CD4-positive, alpha-beta T cell (primary cell): ENCODE measurements around the gene STXBP2. TPM values are rescaled to one million over a fixed set of nuclear protein-coding genes. Genes with fewer than 3 reads are reported as not detected.

ENCODE experiments used
- ATAC-seq: fragments of 200-7000 bp; cut with Tn5 transposase; one replicate; pipeline ENCODE4 v1.10.0; 2022; ENCODE audit warnings: mild to moderate bottlenecking; ENCODE audit not compliant: poor library complexity
- CTCF ChIA-PET: fragments of 350-600 bp; sonication (Branson Sonifier 250); formaldehyde crosslinking; loops from one replicate; lab custom pipeline; 2021; ENCODE audit warnings: antibody characterized with exemption, inconsistent platforms; lab: Charles Lee
- POLR2A ChIA-PET: fragments of 350-600 bp; sonication (Branson Sonifier 250); formaldehyde crosslinking; loops from one replicate; lab custom pipeline; 2021; ENCODE audit warnings: antibody characterized with exemption, inconsistent platforms; lab: Charles Lee
- DNase-seq, 14 experiments: peaks; one replicate each; pipeline ENCODE4 v3.0.0-alpha.2; 2013 to 2020; ENCODE audit warnings: mixed read lengths in 2 of 14
- H3K27ac ChIP-seq, 2 donors: one replicate each; pipeline versions ENCODE4 v1.5.1 to v1.7.0; 2013; ENCODE audit warnings: low read length in 2 of 2, low read depth in 1 of 2, mild to moderate bottlenecking in 1 of 2
- H3K27me3 ChIP-seq, 2 experiments: 1 replicate in 1 of 2; 2 replicates in 1 of 2; pipeline versions ENCODE4 v1.6.1 to v1.7.0; 2013; ENCODE audit warnings: low read length in 2 of 2, control low read depth in 1 of 2, mild to moderate bottlenecking in 1 of 2, moderate library complexity in 1 of 2; ENCODE audit not compliant: insufficient read depth in 2 of 2, control insufficient read depth in 1 of 2
- H3K36me3 ChIP-seq: one replicate; pipeline ENCODE4 v1.6.1; 2013; ENCODE audit warnings: low read length, control low read depth; ENCODE audit not compliant: insufficient read depth
- H3K4me1 ChIP-seq: one replicate; pipeline ENCODE4 v1.6.1; 2013; ENCODE audit warnings: low read length, control low read depth; ENCODE audit not compliant: insufficient read depth
- H3K4me3 ChIP-seq: one replicate; pipeline ENCODE4 v1.5.1; 2013; ENCODE audit warnings: mild to moderate bottlenecking, low read length, moderate library complexity
- H3K9me3 ChIP-seq, 2 experiments: 1 replicate in 1 of 2; 2 replicates in 1 of 2; pipeline versions ENCODE4 v1.6.1 to v1.7.0; 2013; ENCODE audit warnings: low read length in 2 of 2, mild to moderate bottlenecking in 2 of 2, control low read depth in 1 of 2, moderate library complexity in 1 of 2; ENCODE audit not compliant: control insufficient read depth in 1 of 2, insufficient read depth in 1 of 2
- H3K27ac Mint-ChIP-seq: one replicate; pipeline ENCODE4 v1.8.0; 2020; ENCODE audit warnings: mixed read lengths
- H3K27me3 Mint-ChIP-seq: one replicate; pipeline ENCODE4 v1.8.0; 2021; ENCODE audit warnings: mixed read lengths
- H3K36me3 Mint-ChIP-seq: one replicate; pipeline ENCODE4 v1.8.0; 2021; ENCODE audit warnings: low read depth, mixed read lengths
- H3K4me1 Mint-ChIP-seq: one replicate; pipeline ENCODE4 v1.8.0; 2021; ENCODE audit warnings: low read depth, mixed read lengths
- H3K4me3 Mint-ChIP-seq: one replicate; pipeline ENCODE4 v1.8.0; 2020; ENCODE audit warnings: mild to moderate bottlenecking, mixed read lengths
- H3K9me3 Mint-ChIP-seq: one replicate; pipeline ENCODE4 v1.8.0; 2020; ENCODE audit warnings: mixed read lengths
- intact Hi-C, 2 experiments: fragments of 100-400 bp; cut with DNase I in 1 of 2; cut with micrococcal nuclease in 1 of 2; formaldehyde crosslinking; loops; one replicate each; pipeline versions ENCODE4 v1.15.1 to v1.9.0; 2023 to 2025; cut with DNase I, micrococcal nuclease
- total RNA-seq, 174 experiments: library from RNA in 2 of 174; stranded (reverse) in 2 of 174; gene quantifications; one replicate each; pipeline ENCODE4 v1.2.3 and lab custom pipeline; 2021 to 2026
- TF ChIP-seq, protein P1 (sequence below): fragments of 200-600 bp; IDR thresholded peaks from one replicate; pipeline ENCODE4 v1.8.0; 2022; ENCODE audit warnings: antibody characterized with exemption, mild to moderate bottlenecking

The STXBP2 gene
- total RNA-seq, 2 experiments from 2014 or later = 234 to 241 TPM

GRCh38 chr19:7676376-7676775, 39.5 kb downstream of the STXBP2 start:
- TF ChIP-seq, protein P1, sequence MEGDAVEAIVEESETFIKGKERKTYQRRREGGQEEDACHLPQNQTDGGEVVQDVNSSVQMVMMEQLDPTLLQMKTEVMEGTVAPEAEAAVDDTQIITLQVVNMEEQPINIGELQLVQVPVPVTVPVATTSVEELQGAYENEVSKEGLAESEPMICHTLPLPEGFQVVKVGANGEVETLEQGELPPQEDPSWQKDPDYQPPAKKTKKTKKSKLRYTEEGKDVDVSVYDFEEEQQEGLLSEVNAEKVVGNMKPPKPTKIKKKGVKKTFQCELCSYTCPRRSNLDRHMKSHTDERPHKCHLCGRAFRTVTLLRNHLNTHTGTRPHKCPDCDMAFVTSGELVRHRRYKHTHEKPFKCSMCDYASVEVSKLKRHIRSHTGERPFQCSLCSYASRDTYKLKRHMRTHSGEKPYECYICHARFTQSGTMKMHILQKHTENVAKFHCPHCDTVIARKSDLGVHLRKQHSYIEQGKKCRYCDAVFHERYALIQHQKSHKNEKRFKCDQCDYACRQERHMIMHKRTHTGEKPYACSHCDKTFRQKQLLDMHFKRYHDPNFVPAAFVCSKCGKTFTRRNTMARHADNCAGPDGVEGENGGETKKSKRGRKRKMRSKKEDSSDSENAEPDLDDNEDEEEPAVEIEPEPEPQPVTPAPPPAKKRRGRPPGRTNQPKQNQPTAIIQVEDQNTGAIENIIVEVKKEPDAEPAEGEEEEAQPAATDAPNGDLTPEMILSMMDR = no peak
- ChIA-PET CTCF (no interaction called here), POLR2A (no interaction called here)
- Histone ChIP-seq H3K36me3 (no peaks in the 10 kb centered on the region), H3K4me1 (peaks cover 50% of the 10 kb centered on the region), H3K27ac (no peak overlapping the region), H3K9me3 (no peaks in the 10 kb centered on the region), H3K27me3 (peaks cover 16 to 19% of the 10 kb centered on the region in 2 experiments), H3K4me3 (no peak overlapping the region)
- Mint-ChIP-seq H3K4me3 (no peak overlapping the region), H3K4me1 (peaks cover 48% of the 10 kb centered on the region), H3K27me3 (peaks cover 61% of the 10 kb centered on the region), H3K27ac (no peak overlapping the region), H3K9me3 (no peaks in the 10 kb centered on the region), H3K36me3 (peaks cover 4% of the 10 kb centered on the region)
- no peak for ATAC-seq
- intact Hi-C loops = no loop called here
- DNase-seq = no peak

DNA sequence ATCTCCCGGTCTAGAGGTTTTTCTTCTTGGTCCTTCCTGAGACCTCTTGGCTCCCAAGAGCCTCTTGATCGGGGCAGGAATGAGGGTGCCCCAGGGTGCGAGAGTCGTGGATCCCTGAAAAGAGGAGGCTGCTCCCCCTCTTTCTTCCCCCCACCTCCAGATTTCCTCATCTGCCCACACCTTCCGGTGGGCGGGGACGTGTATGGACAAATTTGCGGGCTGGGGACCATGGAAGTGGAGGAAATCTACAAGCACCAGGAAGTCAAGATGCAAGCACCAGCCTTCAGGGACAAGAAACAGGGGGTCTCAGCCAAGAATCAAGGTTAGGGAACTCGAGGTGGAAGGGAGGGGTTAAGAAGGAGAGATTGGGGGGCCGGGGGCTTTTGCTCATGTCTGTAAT, 39.9 kb downstream of the STXBP2 start, which contains the start of gene MCEMP1:
MCEMP1 (plus strand) TSS at position 237 of the 400 bp plus-strand sequence; CDS start at position 268, 31 bp downstream.
- Mint-ChIP-seq H3K4me3 (peak within 1 kb of the TSS; percentile 16), H3K27me3 (peaks cover 57% of the 10 kb centered on the region), H3K4me1 (peaks cover 52% of the 10 kb centered on the region), H3K27ac (no peak within 1 kb of the TSS), H3K9me3 (no peaks in the 10 kb centered on the region), H3K36me3 (peaks cover 9% of the 10 kb centered on the region)
- ChIA-PET POLR2A (no interaction called here), CTCF (no interaction called here)
- ATAC-seq = no peak
- intact Hi-C loops = no loop called here
- TF ChIP-seq, protein P1 = no peak
- Histone ChIP-seq H3K27ac (no peak within 1 kb of the TSS), H3K9me3 (no peaks in the 10 kb centered on the region), H3K4me3 (no peak within 1 kb of the TSS), H3K4me1 (peaks cover 54% of the 10 kb centered on the region), H3K36me3 (no peaks in the 10 kb centered on the region), H3K27me3 (peaks cover 16 to 17% of the 10 kb centered on the region in 2 experiments)
- no peak for DNase-seq

DNA sequence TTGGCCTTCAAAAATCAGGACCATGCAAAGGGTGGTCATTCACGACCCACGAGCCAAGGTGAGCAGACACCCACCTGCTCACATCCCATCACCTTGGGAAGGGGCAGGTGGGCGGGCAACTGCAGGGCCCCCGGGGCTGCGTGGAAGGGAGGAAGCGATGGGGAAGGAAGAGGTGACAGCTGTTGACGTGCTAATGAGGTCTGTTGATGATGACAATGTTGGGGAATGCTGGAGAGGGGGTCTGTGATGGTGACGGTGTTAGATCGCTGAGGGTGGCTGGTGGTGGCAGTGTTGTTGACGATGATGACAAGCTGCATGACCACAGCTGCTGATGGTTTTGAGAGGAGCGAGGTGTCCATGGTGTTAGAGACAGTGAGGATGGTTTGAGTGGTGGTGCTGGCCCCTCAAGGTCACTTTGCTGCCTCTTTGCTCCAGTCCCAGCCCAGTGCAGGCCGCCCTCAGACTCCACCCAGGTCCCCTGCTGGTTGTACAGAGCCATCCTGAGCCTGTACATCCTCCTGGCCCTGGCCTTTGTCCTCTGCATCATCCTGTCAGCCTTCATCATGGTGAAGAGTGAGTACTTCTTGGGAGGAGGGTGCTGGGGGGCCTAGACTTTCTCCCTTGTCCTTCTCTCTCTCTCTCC, 40.9 kb downstream of the STXBP2 start:
- TF ChIP-seq, protein P1 = no peak
- H3K9me3 ChIP-seq = no peaks in the 10 kb centered on the region
- no peak for ATAC-seq
- H3K27ac ChIP-seq = no peak overlapping the region
- H3K4me3 ChIP-seq = no peak overlapping the region
- Mint-ChIP-seq H3K4me3 (no peak overlapping the region), H3K9me3 (no peaks in the 10 kb centered on the region), H3K36me3 (peaks cover 15% of the 10 kb centered on the region), H3K27ac (no peak overlapping the region), H3K27me3 (peaks cover 51% of the 10 kb centered on the region), H3K4me1 (peaks cover 54% of the 10 kb centered on the region)
- peaks cover 63% of the 10 kb centered on the region for H3K4me1 ChIP-seq
- intact Hi-C loops = no loop called here
- ChIA-PET CTCF (interaction anchor here (0.9 to 1.5 kb wide), 2 partner anchors 25 to 121 kb away, joined by 4 read pairs; no protein-coding TSS in a partner anchor), POLR2A (no interaction called here)
- H3K27me3 ChIP-seq = peaks cover 12 to 15% of the 10 kb centered on the region in 2 experiments
- peak in 1 of 14 experiments; percentile 38 for DNase-seq
- H3K36me3 ChIP-seq = peaks cover 4% of the 10 kb centered on the region
